Measurements from ENCODE around the gene AFP. TPM values are rescaled to one million over a fixed set of nuclear protein-coding genes. Genes with fewer than 3 reads are reported as not detected.

Gene AFP
- total and polyA plus RNA-seq, 2 of the 8 experiments (the other 6 are each of a cell fraction or from before 2014, with no cell fraction given): 6.1 to 10.4 TPM

DNA sequence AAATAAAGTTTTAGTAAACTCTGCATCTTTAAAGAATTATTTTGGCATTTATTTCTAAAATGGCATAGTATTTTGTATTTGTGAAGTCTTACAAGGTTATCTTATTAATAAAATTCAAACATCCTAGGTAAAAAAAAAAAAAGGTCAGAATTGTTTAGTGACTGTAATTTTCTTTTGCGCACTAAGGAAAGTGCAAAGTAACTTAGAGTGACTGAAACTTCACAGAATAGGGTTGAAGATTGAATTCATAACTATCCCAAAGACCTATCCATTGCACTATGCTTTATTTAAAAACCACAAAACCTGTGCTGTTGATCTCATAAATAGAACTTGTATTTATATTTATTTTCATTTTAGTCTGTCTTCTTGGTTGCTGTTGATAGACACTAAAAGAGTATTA, 31.6 kb upstream of the AFP start:
- H3K36me3 ChIP-seq (ENCODE audit: control insufficient read depth in 2 of 4, insufficient read depth in 4 of 4, low read length in 3 of 4): no peaks in the 10 kb centered on the region
- no peak for DNase-seq (ENCODE audit: low read depth in 1 of 2, low spot score in 2 of 2)
- FAIRE-seq: no peak
- H3K4ac ChIP-seq (replicated peaks; ENCODE audit: insufficient read length, low read depth, low read length): no peak overlapping the region
- no peaks in the 10 kb centered on the region for H4K20me1 ChIP-seq (replicated peaks in 1 of 2; ENCODE audit: control insufficient read depth in 1 of 2, insufficient read depth in 2 of 2, low read length in 2 of 2)
- H3K14ac ChIP-seq (ENCODE audit: insufficient read length): no peak overlapping the region
- no peak overlapping the region for H3K4me2 ChIP-seq (ENCODE audit: insufficient read depth in 1 of 2, low read depth in 2 of 2, low read length in 2 of 2)
- H2BK15ac ChIP-seq (ENCODE audit: low read length): no peak overlapping the region
- no peak overlapping the region for H3K18ac ChIP-seq (ENCODE audit: extremely low read depth, low read length)
- 83% methylated on average over 1 of the region's 1 CpG; no CpG with 5 or more reads in 1 of the 2 experiments for whole genome bisulfite sequencing, 2 experiments (ENCODE audit: extremely low coverage in 1 of 2, insufficient coverage in 1 of 2, insufficient read length in 1 of 2, insufficient replicate concordance in 2 of 2, low coverage in 1 of 2, low lambda C conversion rate in 2 of 2, missing lambda C conversion rate in 1 of 2)
- no peak overlapping the region for H4K91ac ChIP-seq (replicated peaks; ENCODE audit: insufficient read length, low read length)
- no peak overlapping the region for H2BK20ac ChIP-seq (ENCODE audit: low read length)
- H4K5ac ChIP-seq (ENCODE audit: insufficient read length, low read depth, low read length): no peak overlapping the region
- no peak overlapping the region for H3K27ac ChIP-seq (ENCODE audit: low read depth, low read length)
- no peak overlapping the region for H3K4me3 ChIP-seq (ENCODE audit: extremely low read depth in 1 of 4, insufficient read depth in 2 of 4, low read depth in 3 of 4, low read length in 4 of 4)
- no peak overlapping the region for H2AK5ac ChIP-seq (ENCODE audit: low read depth, low read length)
- H3K9me3 ChIP-seq (ENCODE audit: insufficient read depth in 2 of 2, low read depth in 1 of 2, low read length in 1 of 2): no peaks in the 10 kb centered on the region
- no peaks in the 10 kb centered on the region for H3K79me1 ChIP-seq (ENCODE audit: low read depth, low read length)
- H2AFZ ChIP-seq (ENCODE audit: low read length): no peak overlapping the region
- H3K56ac ChIP-seq (replicated peaks; ENCODE audit: insufficient read length, low read depth, low read length): no peak overlapping the region
- H2BK5ac ChIP-seq (ENCODE audit: low read depth, low read length): no peak overlapping the region
- H3K27me3 ChIP-seq (replicated peaks in 1 of 4; ENCODE audit: control insufficient read depth in 3 of 4, extremely low read depth in 1 of 4, insufficient read depth in 3 of 4, low read length in 3 of 4): no peaks in the 10 kb centered on the region
- POLR2A ChIA-PET (ENCODE audit: partially characterized antibody): no interaction called here
- no peak overlapping the region for H2BK12ac ChIP-seq (ENCODE audit: low read depth, low read length)
- no peaks in the 10 kb centered on the region for H3K79me2 ChIP-seq (ENCODE audit: control insufficient read depth in 1 of 2, insufficient read depth in 2 of 2, low read length in 2 of 2)
- H3K23me2 ChIP-seq (ENCODE audit: low read depth, low read length): no peaks in the 10 kb centered on the region
- H3K23ac ChIP-seq (ENCODE audit: insufficient read length): no peak overlapping the region
- no peak overlapping the region for H3K9ac ChIP-seq (replicated peaks in 1 of 4; ENCODE audit: extremely low read depth in 1 of 4, low read depth in 3 of 4, low read length in 3 of 4)
- no peak overlapping the region for H2BK120ac ChIP-seq (replicated peaks; ENCODE audit: low read depth, low read length)
- H4K8ac ChIP-seq (ENCODE audit: extremely low read depth, insufficient read depth, low read length): no peak overlapping the region
- H3K4me1 ChIP-seq (replicated peaks in 1 of 4; ENCODE audit: control insufficient read depth in 3 of 4, insufficient read depth in 4 of 4, low read length in 3 of 4): peaks cover 0 to 4% (median 1%) of the 10 kb centered on the region in 4 experiments; a peak in 2 of 7 replicates
- CTCF ChIA-PET (ENCODE audit: partially characterized antibody): interaction anchor here (1.1 kb wide), 1 partner anchor 26 kb away, joined by 3 read pairs; no protein-coding TSS in a partner anchor
- TF ChIP-seq GTF2F1 (IDR thresholded peaks at IDR 0.05; ENCODE audit: borderline replicate concordance, low read depth, low read length) (no peak), EP300 (IDR thresholded peaks at IDR 0.05; ENCODE audit: borderline replicate concordance in 1 of 2, low read depth in 2 of 2, low read length in 2 of 2) (no peak), JUND (IDR thresholded peaks at IDR 0.05; ENCODE audit: low read length) (no peak), CTCF (IDR thresholded peaks at IDR 0.05; ENCODE audit: control extremely low read depth in 1 of 3, insufficient read depth in 1 of 3, low read depth in 1 of 3, low read length in 3 of 3) (no peak), NRF1 (IDR thresholded peaks at IDR 0.05; ENCODE audit: low read depth, low read length) (no peak), HDAC2 (IDR thresholded peaks at IDR 0.05; ENCODE audit: borderline replicate concordance in 1 of 2, low read depth in 2 of 2, low read length in 2 of 2) (no peak), KDM1A (IDR thresholded peaks at IDR 0.05; ENCODE audit: borderline replicate concordance, low read length) (no peak)
- TF ChIP-seq, protein P1, sequence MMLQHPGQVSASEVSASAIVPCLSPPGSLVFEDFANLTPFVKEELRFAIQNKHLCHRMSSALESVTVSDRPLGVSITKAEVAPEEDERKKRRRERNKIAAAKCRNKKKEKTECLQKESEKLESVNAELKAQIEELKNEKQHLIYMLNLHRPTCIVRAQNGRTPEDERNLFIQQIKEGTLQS (IDR thresholded peaks at IDR 0.05; ENCODE audit: insufficient read depth, low read depth, low read length): no peak
- TF ChIP-seq, protein P2, sequence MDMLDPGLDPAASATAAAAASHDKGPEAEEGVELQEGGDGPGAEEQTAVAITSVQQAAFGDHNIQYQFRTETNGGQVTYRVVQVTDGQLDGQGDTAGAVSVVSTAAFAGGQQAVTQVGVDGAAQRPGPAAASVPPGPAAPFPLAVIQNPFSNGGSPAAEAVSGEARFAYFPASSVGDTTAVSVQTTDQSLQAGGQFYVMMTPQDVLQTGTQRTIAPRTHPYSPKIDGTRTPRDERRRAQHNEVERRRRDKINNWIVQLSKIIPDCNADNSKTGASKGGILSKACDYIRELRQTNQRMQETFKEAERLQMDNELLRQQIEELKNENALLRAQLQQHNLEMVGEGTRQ (IDR thresholded peaks at IDR 0.05; ENCODE audit: low read length): no peak
